Stimulated activated CD8-positive, alpha-beta memory T cell treated with anti-CD3 and anti-CD28 coated beads, Interleukin-7, amount 100 ng/mL, for 1 hour (primary cell): ENCODE measurements around the gene ABCB10.
"Not testable (repeated sequence)": the region's sequence is repeated elsewhere in the genome, so short reads cannot be mapped to it uniquely, and the experiment has no call there.

Source experiments
- DNase-seq, 2 donors: peaks; one replicate each; pipeline ENCODE4 v3.0.0-alpha.2; 2020; ENCODE audit warnings: low read depth in 2 of 2

Gene ABCB10

DNA sequence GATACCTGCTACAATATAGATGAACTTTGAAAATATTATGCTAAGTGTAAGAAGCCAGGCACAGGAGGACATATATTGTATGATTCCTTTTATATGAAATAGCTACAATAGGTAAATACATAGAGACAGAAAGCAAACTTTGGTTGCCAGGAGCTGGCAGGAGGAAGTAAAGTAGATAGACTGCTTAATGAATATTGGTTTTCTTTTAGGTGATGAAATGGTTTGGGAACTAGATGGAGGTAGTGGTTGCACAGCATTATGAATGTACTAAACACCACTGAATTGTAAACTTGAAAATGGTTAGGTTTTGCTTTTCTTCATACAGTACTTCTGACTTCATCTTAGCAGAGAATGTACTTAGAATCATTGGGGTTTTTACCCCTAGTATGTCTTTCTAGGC lies 21.5 kb downstream of the ABCB10 start:
- no peak for DNase-seq

- no peak for DNase-seq
Measured at GRCh38 chr1:229535230-229535629, 23.3 kb downstream of the ABCB10 start.

- DNase-seq, result no peak
Measured at GRCh38 chr1:229531326-229531725, 27.2 kb downstream of the ABCB10 start.

DNA sequence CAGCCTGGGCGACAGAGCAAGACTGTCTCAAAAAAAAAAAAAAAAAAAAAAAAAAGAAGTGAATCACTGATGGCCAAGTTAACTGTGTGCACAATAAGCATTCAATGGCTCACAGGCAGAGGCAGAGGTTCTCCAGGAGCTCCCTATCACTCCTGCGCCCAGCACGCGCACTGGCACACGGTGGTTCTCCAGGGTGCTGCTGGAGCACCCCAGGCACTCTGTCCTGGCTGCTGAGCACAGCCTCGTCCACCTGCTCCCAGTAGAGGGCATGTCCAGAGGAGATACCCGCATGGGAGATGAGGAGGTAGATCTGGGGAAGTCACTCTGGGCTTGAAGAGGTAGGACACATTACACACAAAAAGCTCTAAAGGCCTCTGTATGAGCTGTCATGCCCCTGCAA lies 28.9 kb downstream of the ABCB10 start:
- no peak for DNase-seq

DNA sequence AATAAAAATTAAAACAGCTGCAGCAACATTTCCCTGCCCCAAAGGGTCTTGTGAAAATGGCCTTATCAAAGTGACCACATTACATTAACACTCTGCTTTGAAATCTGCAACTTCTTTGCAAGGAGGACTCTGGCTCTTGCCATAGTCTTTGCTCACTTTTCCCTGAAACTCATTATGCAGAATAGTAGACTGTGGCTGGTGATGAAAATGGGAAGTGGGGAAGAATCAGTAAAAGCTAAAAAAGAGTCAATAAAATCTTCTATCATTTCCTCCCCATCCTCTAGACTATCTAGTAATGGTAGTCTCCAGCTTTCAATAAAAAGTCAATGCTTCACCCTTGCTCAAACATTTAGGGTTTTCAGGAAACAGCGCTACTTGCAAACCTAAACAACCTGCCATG lies 31.8 kb downstream of the ABCB10 start:
- DNase-seq, result no peak

GRCh38 chr1:229523052-229523451 lies 35.5 kb downstream of the ABCB10 start:
- no peak for DNase-seq

DNA sequence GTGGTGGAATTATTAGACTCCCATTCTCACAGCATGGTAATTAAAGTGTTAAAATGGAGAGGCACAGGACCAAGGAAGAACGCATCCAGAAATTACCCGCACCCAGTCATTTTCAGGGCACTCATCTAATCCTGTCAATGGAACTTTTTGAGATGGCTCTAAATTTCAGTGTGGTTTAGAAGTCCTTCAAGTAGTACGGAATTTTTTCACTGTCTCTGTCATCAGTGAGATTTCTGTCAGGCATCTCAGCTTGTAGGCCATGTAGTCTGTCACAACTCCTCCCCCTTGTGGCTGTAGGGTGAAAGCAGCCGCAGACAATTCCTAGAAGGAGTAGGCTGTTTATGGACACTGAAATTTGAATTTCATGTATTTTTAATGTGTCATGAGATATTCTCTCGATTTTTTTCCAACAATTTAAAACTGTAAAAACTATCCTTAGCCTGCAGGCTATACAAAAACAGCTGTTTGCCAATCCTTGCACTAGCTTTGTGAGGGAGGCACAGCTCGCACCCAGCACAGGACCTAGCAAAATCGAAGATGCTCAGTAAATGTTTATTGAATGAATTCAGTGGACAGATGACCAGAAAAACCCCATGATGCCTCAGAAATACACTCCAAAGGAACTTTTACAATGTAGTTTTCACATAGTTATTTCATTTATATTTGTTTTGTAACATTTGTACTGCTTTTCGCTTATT lies 43.8 kb downstream of the ABCB10 start:
- peak in 1 of 2 donors; percentile 13 for DNase-seq

DNA sequence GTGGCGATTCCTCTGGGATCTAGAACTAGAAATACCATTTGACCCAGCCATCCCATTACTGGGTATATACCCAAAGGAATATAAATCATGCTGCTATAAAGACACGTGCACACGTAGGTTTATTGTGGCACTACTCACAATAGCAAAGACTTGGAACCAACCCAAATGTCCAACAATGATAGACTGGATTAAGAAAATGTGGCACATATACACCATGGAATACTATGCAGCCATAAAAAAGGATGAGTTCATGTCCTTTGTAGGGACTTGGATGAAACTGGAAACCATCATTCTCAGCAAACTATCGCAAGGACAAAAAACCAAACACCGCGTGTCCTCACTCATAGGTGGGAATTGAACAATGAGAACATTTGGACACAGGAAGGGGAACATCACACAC lies 46.9 kb downstream of the ABCB10 start:
- not testable (repeated sequence) for DNase-seq

- DNase-seq, result not testable (repeated sequence)
Measured at GRCh38 chr1:229511201-229511600, 47.3 kb downstream of the ABCB10 start.

GRCh38 chr1:229509576-229509975 lies 48.9 kb downstream of the ABCB10 start:
- DNase-seq, result no peak

DNA sequence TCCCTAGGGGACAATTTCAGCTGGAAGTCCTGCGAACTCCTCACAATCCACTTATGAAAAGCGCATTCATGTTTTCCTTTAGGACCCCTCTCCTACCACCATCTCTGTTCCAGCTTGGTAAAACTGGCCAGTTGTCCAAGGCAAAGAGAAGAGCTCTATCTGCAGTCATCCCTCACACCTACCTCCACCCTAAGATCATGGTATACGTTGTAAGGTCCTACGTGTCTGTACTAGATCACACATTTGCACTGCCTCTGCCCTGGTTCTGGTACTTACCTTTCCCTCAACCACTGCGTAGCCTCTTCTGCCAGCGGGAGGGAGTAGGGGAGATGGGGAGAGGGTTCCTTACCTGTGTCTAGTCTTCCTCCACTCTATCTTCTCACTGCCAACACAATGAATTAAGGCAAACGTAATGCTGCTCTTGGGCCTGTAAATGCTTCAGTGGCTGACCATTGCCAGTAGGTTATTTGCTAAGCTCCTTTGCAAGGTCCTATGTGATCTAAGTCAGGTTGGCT lies 49.6 kb downstream of the ABCB10 start:
- no peak for DNase-seq

- DNase-seq, result peak; percentile 99
Measured at GRCh38 chr1:229507951-229508822, 50.3 kb downstream of the ABCB10 start, which contains the start of gene NUP133. Gene NUP133, minus strand, starts transcription at chr1:229508341. Its CDS starts 92 bp downstream, at chr1:229508249.

DNA sequence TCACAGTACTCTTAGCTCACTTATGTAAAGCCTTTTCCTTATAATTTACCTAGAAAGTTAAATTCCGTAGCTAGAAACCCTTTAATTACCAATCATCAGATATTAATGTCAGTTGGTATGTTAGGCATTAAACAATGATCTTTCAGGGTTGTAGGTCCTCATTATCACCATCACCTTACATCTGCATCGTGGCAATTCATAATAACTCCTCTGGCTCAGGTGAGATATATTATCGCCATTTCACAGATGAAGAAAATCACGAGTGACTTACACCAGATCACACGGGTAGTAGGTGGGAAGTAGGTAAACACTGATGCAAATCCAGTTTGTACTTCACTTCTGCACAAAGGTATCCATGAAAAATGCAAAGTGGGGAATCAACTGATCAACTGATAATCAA lies 51.0 kb downstream of the ABCB10 start:
- no peak for DNase-seq

DNA sequence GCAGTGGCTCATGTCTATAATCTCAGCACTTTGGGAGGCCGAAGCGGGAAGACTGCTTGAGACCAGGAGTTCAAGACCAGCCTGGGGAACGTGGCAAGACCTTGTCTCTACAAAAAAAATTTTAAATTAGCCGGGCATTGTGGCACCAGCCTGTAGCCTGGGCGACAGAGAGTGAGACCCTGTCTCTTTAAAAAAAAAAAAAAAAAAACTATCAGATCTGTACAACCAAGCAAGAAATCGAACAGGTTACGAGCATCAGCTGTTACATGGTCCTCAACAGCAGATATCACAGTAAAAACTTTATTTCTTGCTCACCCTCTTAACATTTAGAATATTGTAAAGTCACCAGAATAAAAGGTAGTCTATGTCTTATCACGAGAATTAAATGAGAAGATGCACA lies 51.9 kb downstream of the ABCB10 start:
- no peak for DNase-seq

DNA sequence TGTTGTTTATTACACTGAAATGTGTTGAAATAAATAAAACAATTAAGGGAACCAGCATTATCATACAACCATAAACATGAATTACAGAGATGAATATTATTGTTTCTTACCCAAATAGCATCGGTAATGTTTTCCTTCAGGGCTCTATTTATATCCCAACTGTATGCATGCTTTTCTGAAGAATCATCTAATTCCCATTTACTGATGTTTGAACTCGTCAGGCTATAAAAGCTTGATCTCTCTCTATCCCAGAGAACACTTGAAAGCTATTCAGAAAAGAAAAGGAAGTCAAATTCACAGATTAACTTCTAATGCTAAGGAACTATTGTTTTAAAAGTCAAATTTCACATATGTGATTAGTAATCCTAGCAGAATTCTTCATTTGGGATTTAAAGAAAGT lies 62.7 kb downstream of the ABCB10 start:
- DNase-seq, result no peak

GRCh38 chr1:229487181-229487580 lies 71.3 kb downstream of the ABCB10 start:
- no peak for DNase-seq

GRCh38 chr1:229485318-229485717 lies 73.2 kb downstream of the ABCB10 start:
- no peak for DNase-seq

DNA sequence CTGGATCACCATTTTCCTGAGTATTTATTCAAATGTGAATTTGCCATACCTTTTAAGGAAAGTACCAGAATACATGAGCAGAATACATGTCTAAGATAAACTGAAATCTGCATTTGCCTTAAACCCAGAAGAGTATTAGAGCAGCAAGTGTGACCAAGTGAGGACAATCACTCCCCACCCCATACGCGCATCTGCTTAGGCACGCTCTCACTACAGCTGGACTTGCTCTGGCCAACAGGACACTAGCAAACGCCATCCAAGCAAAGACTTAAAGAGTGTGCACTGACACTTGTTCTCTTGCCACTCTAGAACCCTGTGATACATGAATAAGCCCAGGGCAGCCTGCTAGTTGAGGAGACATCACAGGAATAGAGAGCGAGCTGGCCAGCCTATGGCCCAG lies 76.0 kb downstream of the ABCB10 start:
- no peak for DNase-seq

DNA sequence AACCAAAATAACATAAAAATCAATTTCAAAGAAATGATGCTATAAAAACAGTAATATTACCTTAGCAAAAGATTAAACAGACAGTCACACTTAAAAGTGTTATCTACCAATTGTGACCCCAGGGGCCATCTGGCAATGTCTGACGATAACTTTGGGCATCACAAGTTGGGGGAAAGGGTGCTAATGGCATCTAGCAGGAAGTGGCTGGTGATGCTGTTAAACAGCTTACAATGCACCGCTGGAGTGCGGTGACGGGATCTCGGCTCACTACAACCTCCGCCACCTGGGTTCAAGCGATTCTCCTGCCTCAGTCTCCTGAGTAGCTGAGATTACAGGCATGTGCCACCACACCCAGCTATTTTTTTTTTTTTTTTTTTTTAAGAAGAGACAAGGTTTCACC lies 78.0 kb downstream of the ABCB10 start:
- no peak for DNase-seq

DNA sequence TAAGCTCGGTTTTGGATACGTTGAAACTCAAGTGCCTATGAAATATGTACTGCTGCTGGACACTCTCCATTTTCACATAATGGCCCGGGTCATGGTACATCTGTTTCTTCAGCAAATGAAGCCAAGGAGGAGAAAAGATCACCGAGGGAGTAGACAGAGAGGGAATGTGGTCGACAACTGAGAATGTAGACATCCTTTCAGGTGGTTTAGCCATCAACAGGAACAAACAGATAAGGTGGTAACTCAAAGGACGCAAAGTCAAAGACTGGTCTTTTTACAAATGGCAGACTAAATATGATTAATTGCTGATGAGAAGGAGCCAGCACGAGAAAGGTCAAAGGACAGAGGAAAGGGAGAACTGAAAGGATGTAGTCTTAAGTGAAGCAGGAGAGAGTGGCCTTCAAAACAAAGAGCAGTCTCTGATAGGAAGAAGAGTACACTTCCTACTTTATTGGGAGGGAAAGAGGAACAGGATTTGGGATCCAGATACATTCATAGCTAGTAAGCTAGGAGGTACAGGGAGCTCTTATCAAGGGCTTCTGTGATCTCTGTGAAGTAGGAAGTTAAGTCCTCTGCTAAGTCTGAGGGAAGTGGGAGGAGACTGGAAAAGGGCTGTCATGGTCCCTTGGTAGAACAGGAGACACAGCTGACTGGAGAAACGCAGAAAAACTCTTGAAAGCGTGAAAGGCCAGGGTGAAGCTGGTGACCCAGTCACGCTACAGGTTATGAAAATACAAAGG lies 78.7 kb downstream of the ABCB10 start:
- no peak for DNase-seq

DNA sequence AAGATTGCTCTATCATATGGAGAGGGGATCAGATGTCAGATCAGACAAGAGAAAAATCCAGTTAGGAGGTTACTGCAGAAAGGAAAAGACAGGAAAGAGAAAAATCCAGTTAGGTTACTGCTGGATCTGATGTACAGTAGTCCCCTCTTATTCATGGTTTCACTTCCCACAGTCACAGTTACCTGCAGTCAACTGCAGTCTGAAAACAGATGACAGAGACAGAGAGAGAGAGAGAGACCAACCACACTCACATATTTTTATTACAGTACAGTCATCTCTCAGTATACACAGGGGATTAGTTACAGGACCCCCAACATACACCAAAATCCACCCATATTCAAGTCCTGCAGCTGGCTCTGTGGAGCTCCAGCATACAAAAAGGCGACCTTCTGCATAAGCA lies 79.7 kb downstream of the ABCB10 start:
- no peak for DNase-seq

DNA sequence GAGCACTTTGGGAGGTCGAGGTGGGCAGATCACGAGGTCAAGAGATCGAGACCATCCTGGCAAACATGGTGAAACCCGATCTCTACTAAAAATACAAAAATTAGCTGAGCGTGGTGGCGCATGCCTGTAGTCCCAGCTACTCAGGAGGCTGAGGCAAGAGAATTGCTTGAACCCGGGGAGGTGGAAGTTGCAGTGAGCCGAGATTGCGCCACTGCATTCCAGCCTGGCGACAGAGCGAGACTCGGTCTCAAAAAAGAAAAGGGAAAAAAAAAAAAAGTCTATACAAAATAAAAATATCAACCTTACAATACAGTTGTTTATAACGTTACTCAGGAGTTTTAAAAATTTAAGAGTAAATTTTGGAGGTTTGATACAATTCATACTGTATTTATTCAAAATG lies 82.6 kb downstream of the ABCB10 start:
- DNase-seq, result not testable (repeated sequence)
